H9 (cell line): Measurements from ENCODE around the gene HEXA. TPM values are rescaled to one million over a fixed set of nuclear protein-coding genes. Genes with fewer than 3 reads are reported as not detected.

Experiments
- DNase-seq: peaks from one replicate; pipeline ENCODE4 v3.0.0-alpha.2; 2017
- H2AFZ ChIP-seq: one replicate; pipeline ENCODE4 v1.6.1; 2013; ENCODE audit warnings: mild to moderate bottlenecking, low read length, control low read depth, moderate library complexity
- H2AK5ac ChIP-seq: 2 replicates; pipeline ENCODE4 v1.6.1; 2013; ENCODE audit warnings: low read length, control low read depth, mixed read lengths; ENCODE audit not compliant: insufficient read length
- H2BK120ac ChIP-seq: one replicate; pipeline ENCODE4 v1.6.1; 2013; ENCODE audit warnings: low read depth, mild to moderate bottlenecking, low read length, control low read depth, inconsistent platforms; ENCODE audit not compliant: poor library complexity, severe bottlenecking
- H2BK12ac ChIP-seq: 2 replicates; pipeline ENCODE4 v1.6.1; 2013; ENCODE audit warnings: low read length, control low read depth, mixed read lengths, low read depth; ENCODE audit not compliant: insufficient read length
- H2BK15ac ChIP-seq: 2 replicates; pipeline ENCODE4 v1.6.1; 2013; ENCODE audit warnings: low read depth, low read length, control low read depth
- H2BK20ac ChIP-seq: one replicate; pipeline ENCODE4 v1.6.1; 2013; ENCODE audit warnings: low read depth, mild to moderate bottlenecking, low read length, control low read depth, inconsistent platforms; ENCODE audit not compliant: poor library complexity, severe bottlenecking
- H2BK5ac ChIP-seq: 2 replicates; pipeline ENCODE4 v1.6.1; 2013; ENCODE audit warnings: low read length, control low read depth, mixed read lengths; ENCODE audit not compliant: insufficient read length
- H3K14ac ChIP-seq: 2 replicates; pipeline ENCODE4 v1.6.1; 2013; ENCODE audit warnings: low read length, control low read depth; ENCODE audit not compliant: insufficient read depth
- H3K18ac ChIP-seq: 2 replicates; pipeline ENCODE4 v1.6.1; 2013; ENCODE audit warnings: low read depth, mild to moderate bottlenecking, mixed read lengths, low read length, control low read depth; ENCODE audit not compliant: insufficient read length
- H3K23ac ChIP-seq: 2 replicates; pipeline ENCODE4 v1.6.1; 2013; ENCODE audit warnings: low read length, control low read depth, mixed read lengths, low read depth; ENCODE audit not compliant: insufficient read length
- H3K23me2 ChIP-seq: 2 replicates; pipeline ENCODE4 v1.6.1; 2013; ENCODE audit warnings: low read depth, mild to moderate bottlenecking, mixed read lengths, low read length, control low read depth; ENCODE audit not compliant: insufficient read length, poor library complexity, severe bottlenecking
- H3K27ac ChIP-seq: 2 replicates; pipeline ENCODE4 v1.5.1; 2013; ENCODE audit warnings: low read length, control low read depth, mixed read lengths, low read depth; ENCODE audit not compliant: insufficient read length
- H3K27me3 ChIP-seq: 2 replicates; pipeline ENCODE4 v1.6.1; 2013; ENCODE audit warnings: low read length, control low read depth, inconsistent platforms; ENCODE audit not compliant: insufficient read depth
- H3K4ac ChIP-seq: 2 replicates; pipeline ENCODE4 v1.6.1; 2013; ENCODE audit warnings: low read depth, mild to moderate bottlenecking, control low read depth, inconsistent platforms, low read length, moderate library complexity
- H3K4me1 ChIP-seq: 2 replicates; pipeline ENCODE4 v1.6.1; 2013; ENCODE audit warnings: low read length, control low read depth, inconsistent platforms; ENCODE audit not compliant: insufficient read depth
- H3K4me2 ChIP-seq: 2 replicates; pipeline ENCODE4 v1.6.1; 2013; ENCODE audit warnings: low read length, control low read depth, mixed read lengths; ENCODE audit not compliant: insufficient read length, insufficient read depth
- H3K56ac ChIP-seq: 2 replicates; pipeline ENCODE4 v1.6.1; 2013; ENCODE audit warnings: low read depth, mild to moderate bottlenecking, mixed read lengths, low read length, control low read depth; ENCODE audit not compliant: insufficient read length
- H3K79me1 ChIP-seq: 2 replicates; pipeline ENCODE4 v1.6.1; 2013; ENCODE audit warnings: low read depth, mild to moderate bottlenecking, moderate library complexity, low read length, control low read depth, inconsistent platforms; ENCODE audit not compliant: insufficient read depth, poor library complexity, severe bottlenecking
- H3K79me2 ChIP-seq: 2 replicates; pipeline ENCODE4 v1.6.1; 2013; ENCODE audit warnings: low read length, control low read depth, inconsistent platforms; ENCODE audit not compliant: insufficient read depth
- H3K9ac ChIP-seq: 2 replicates; pipeline ENCODE4 v1.6.1; 2013; ENCODE audit warnings: low read length, control low read depth, mixed read lengths; ENCODE audit not compliant: insufficient read length; ENCODE audit errors: extremely low read depth
- H3K9me3 ChIP-seq: one replicate; pipeline ENCODE4 v1.6.1; 2013; ENCODE audit warnings: low read depth, low read length, inconsistent platforms; ENCODE audit not compliant: control insufficient read depth
- H3T11ph ChIP-seq: one replicate; pipeline ENCODE4 v1.6.1; 2013; ENCODE audit warnings: mild to moderate bottlenecking, low read length, control low read depth, inconsistent platforms
- H4K20me1 ChIP-seq: one replicate; pipeline ENCODE4 v1.6.1; 2013; ENCODE audit not compliant: control insufficient read depth, insufficient read length, insufficient read depth
- H4K5ac ChIP-seq: 2 replicates; pipeline ENCODE4 v1.6.1; 2013; ENCODE audit warnings: low read depth, mild to moderate bottlenecking, mixed read lengths, low read length, control low read depth; ENCODE audit not compliant: insufficient read length
- H4K8ac ChIP-seq: replicated peaks from 2 replicates; pipeline ENCODE4 v1.6.1; 2013; ENCODE audit warnings: low read length, control low read depth, mixed read lengths, low read depth; ENCODE audit not compliant: insufficient read length
- H4K91ac ChIP-seq: 2 replicates; pipeline ENCODE4 v1.6.1; 2013; ENCODE audit warnings: low read depth, mild to moderate bottlenecking, moderate library complexity, mixed read lengths, low read length, control low read depth; ENCODE audit not compliant: insufficient read length
- H3K27ac Mint-ChIP-seq, 3 experiments: 2 replicates in 2 of 3; 3 replicates in 1 of 3; pipeline ENCODE4 v1.8.0; 2020 to 2021; ENCODE audit warnings: mixed read lengths in 3 of 3, mild to moderate bottlenecking in 1 of 3, moderate library complexity in 1 of 3
- H3K27me3 Mint-ChIP-seq: 2 replicates; pipeline ENCODE4 v1.8.0; 2021; ENCODE audit warnings: low read depth, mild to moderate bottlenecking, moderate library complexity, mixed read lengths
- H3K36me3 Mint-ChIP-seq, 3 experiments: 2 replicates in 2 of 3; 3 replicates in 1 of 3; pipeline ENCODE4 v1.8.0; 2020 to 2021; ENCODE audit warnings: low read depth in 3 of 3, mixed read lengths in 3 of 3; ENCODE audit not compliant: insufficient read depth in 1 of 3
- H3K4me1 Mint-ChIP-seq, 2 experiments: 2 replicates each; pipeline ENCODE4 v1.8.0; 2020; ENCODE audit warnings: mixed read lengths in 2 of 2
- H3K4me3 Mint-ChIP-seq, 2 experiments: 2 replicates in 1 of 2; 3 replicates in 1 of 2; pipeline ENCODE4 v1.8.0; 2020 to 2021; ENCODE audit warnings: mild to moderate bottlenecking in 2 of 2, mixed read lengths in 2 of 2, moderate library complexity in 1 of 2
- H3K9me3 Mint-ChIP-seq, 2 experiments: 2 replicates in 1 of 2; 3 replicates in 1 of 2; pipeline ENCODE4 v1.8.0; 2020; ENCODE audit warnings: mild to moderate bottlenecking in 2 of 2, mixed read lengths in 2 of 2, moderate library complexity in 1 of 2
- WGBS: extraction: QIAGEN DNeasy Blood & Tissue Kit; methylation state at CpG from one replicate; pipeline ENCODE4 v1.1.7; 2013; ENCODE audit warnings: missing lambda C conversion rate, low lambda C conversion rate, mixed read lengths; ENCODE audit not compliant: insufficient read length; ENCODE audit errors: extremely low coverage; 5-methylcytosine and 5-hydroxymethylcytosine counted together
- total RNA-seq: library from RNA; stranded (reverse); gene quantifications from 2 replicates; pipeline ENCODE4 v1.2.1, GENCODE V29; 2021
- TF ChIP-seq, protein P1 (sequence below): fragments of 200-600 bp; sonication (generic); conservative IDR thresholded peaks from 3 replicates; pipeline ENCODE4 v1.8.0; 2021; ENCODE audit warnings: antibody characterized with exemption, mild to moderate bottlenecking

Gene HEXA
- total RNA-seq, 1 experiment from 2014 or later = 54.7 TPM

DNA sequence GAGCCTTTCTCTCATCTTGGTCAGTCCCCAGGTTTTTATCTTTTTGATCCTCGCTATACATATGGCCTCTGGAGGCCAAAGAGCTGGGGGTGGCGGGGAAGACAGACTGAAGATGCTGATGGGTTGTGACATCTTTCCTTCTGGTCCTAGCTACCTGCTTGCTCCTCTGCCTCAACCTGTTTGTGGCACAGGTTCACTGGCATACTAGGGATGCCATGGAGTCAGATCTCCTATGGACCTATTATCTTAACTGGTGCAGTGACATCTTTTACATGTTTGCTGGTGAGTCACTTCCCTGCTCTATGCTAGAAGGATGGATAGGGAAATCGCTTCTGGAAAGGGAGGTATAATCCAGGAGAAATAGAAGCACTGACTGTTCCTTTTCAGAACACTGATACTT, 31.1 kb upstream of the HEXA start:
- Histone ChIP-seq H4K5ac (no peak overlapping the region), H3K23ac (no peak overlapping the region), H3K23me2 (no peaks in the 10 kb centered on the region), H3K79me1 (no peaks in the 10 kb centered on the region), H4K20me1 (no peaks in the 10 kb centered on the region), H2BK12ac (no peak overlapping the region), H2BK20ac (no peak overlapping the region), H3K4me1 (no peaks in the 10 kb centered on the region), H3K27me3 (peaks cover 1% of the 10 kb centered on the region; the same call in 1 of the 2 replicates), H3K79me2 (no peaks in the 10 kb centered on the region), H3K9ac (no peak overlapping the region), H2BK5ac (no peak overlapping the region), H3K27ac (no peak overlapping the region), H3K9me3 (no peaks in the 10 kb centered on the region), H2AK5ac (no peak overlapping the region), H2BK120ac (no peak overlapping the region), H3K4ac (no peak overlapping the region), H3K18ac (no peak overlapping the region), H3T11ph (no peak overlapping the region), H4K91ac (no peak overlapping the region), H2AFZ (no peak overlapping the region), H3K56ac (no peak overlapping the region), H3K14ac (no peak overlapping the region), H4K8ac (no peak overlapping the region), H2BK15ac (no peak overlapping the region), H3K4me2 (no peak overlapping the region)
- H3K4me1 Mint-ChIP-seq = no peaks in the 10 kb centered on the region
- H3K36me3 Mint-ChIP-seq = no peaks in the 10 kb centered on the region
- TF ChIP-seq, protein P1, sequence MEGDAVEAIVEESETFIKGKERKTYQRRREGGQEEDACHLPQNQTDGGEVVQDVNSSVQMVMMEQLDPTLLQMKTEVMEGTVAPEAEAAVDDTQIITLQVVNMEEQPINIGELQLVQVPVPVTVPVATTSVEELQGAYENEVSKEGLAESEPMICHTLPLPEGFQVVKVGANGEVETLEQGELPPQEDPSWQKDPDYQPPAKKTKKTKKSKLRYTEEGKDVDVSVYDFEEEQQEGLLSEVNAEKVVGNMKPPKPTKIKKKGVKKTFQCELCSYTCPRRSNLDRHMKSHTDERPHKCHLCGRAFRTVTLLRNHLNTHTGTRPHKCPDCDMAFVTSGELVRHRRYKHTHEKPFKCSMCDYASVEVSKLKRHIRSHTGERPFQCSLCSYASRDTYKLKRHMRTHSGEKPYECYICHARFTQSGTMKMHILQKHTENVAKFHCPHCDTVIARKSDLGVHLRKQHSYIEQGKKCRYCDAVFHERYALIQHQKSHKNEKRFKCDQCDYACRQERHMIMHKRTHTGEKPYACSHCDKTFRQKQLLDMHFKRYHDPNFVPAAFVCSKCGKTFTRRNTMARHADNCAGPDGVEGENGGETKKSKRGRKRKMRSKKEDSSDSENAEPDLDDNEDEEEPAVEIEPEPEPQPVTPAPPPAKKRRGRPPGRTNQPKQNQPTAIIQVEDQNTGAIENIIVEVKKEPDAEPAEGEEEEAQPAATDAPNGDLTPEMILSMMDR = no peak
- no peaks in the 10 kb centered on the region; a peak in 1 of 5 replicates for H3K9me3 Mint-ChIP-seq
- WGBS = no CpG with 5 or more reads among the region's 3 CpGs
- H3K27ac Mint-ChIP-seq = no peak overlapping the region
- no peak overlapping the region for H3K4me3 Mint-ChIP-seq
- peaks cover 67% of the 10 kb centered on the region for H3K27me3 Mint-ChIP-seq
- no peak for DNase-seq
